Gastrocnemius medialis (tissue), 4 donors: Measurements from ENCODE around the gene RYK.

ENCODE experiments used
- CTCF ChIP-seq, 5 experiments: fragments of 450-650 bp in 3 of 5; fragments of 200-600 bp in 2 of 5; sonication (generic) in 2 of 5; IDR thresholded peaks in 4 of 5; conservative IDR thresholded peaks in 1 of 5; 1 replicate in 4 of 5; 2 replicates in 1 of 5; pipeline ENCODE4 v1.5.1; 2016 to 2019; ENCODE audit warnings: antibody characterized with exemption in 5 of 5, mild to moderate bottlenecking in 3 of 5, moderate library complexity in 3 of 5
- POLR2A ChIP-seq, 2 donors: fragments of 450-650 bp; IDR thresholded peaks; one replicate each; pipeline ENCODE4 v1.6.1; 2017; ENCODE audit warnings: antibody characterized with exemption in 2 of 2, mild to moderate bottlenecking in 2 of 2, moderate library complexity in 2 of 2

GRCh38 chr3:134153761-134154160 is 96.9 kb downstream of the RYK start:
- TF ChIP-seq POLR2A (IDR thresholded peaks at IDR 0.05) (no peak), CTCF (IDR thresholded peaks at IDR 0.05 in 4 of 5, conservative IDR thresholded peaks at IDR 0.05 in 1 of 5) (no peak)
